Hepatocyte (in vitro differentiated cells): Measurements from ENCODE around the gene GRIK4.

Source experiments
- CTCF ChIP-seq: fragments of 200-600 bp; sonication (generic); IDR thresholded peaks from 2 replicates; pipeline ENCODE4 v1.5.1; 2016; ENCODE audit warnings: antibody characterized with exemption, mild to moderate bottlenecking; ENCODE audit not compliant: poor library complexity
- EZH2 ChIP-seq: fragments of 200-600 bp; sonication (generic); IDR thresholded peaks from 2 replicates; pipeline ENCODE4 v1.6.1; 2016; ENCODE audit warnings: antibody characterized with exemption, mild to moderate bottlenecking, borderline replicate concordance

- TF ChIP-seq EZH2 (no peak), CTCF (no peak)
Observed at GRCh38 chr11:120556797-120557196, 45.2 kb downstream of the GRIK4 start.
